ENCODE results near the gene PLA2G12A. TPM values are rescaled to one million over a fixed set of nuclear protein-coding genes. Genes with fewer than 3 reads are reported as not detected.

PLA2G12A gene
- polyA plus RNA-seq, 2 of the 4 experiments (the other 2 are of a cell fraction) = 9.8 to 39.3 TPM

GRCh38 chr4:109745830-109746229 is 16.0 kb upstream of the PLA2G12A start:
- no peaks in the 10 kb centered on the region for H3K4me1 ChIP-seq
- DNase-seq (ENCODE audit: low read depth in 1 of 2, low spot score in 1 of 2) (no peak), ATAC-seq (no peak), FAIRE-seq (no peak)
- H3K27ac ChIP-seq = no peak overlapping the region
- POLR2A ChIA-PET = no interaction called here
- no peaks in the 10 kb centered on the region for H3K9me3 ChIP-seq
- no peak overlapping the region for H3K4me3 ChIP-seq
- H3K4me2 ChIP-seq = no peak overlapping the region
- TF ChIP-seq NR3C1 (IDR thresholded peaks at IDR 0.05) (no peak), TFCP2L1 (CRISPR knock-in tag; IDR thresholded peaks at IDR 0.05) (no peak), JUN (IDR thresholded peaks at IDR 0.05) (no peak)
- CTCF ChIA-PET = no interaction called here

DNA sequence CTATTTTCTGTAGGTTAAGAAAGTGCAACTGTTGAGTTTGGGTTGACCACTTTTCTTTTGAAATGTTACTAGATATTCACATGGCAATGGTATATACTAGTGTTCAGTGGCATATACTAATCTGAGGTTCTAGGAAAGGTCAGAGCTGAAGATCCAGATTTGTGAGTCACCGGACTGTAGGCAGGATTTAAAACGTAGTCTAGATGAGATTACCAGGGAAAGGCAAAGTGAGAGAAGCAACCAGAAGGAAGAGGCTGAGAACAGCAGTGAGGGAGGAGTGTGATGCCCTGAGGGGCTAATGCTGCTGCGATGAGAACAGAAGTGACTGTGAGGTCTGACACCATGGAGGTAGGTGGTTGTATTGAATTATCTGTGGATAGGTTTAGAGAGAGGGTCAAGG is 9.7 kb upstream of the PLA2G12A start:
- TF ChIP-seq, protein P1, sequence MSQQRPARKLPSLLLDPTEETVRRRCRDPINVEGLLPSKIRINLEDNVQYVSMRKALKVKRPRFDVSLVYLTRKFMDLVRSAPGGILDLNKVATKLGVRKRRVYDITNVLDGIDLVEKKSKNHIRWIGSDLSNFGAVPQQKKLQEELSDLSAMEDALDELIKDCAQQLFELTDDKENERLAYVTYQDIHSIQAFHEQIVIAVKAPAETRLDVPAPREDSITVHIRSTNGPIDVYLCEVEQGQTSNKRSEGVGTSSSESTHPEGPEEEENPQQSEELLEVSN (IDR thresholded peaks at IDR 0.05; ENCODE audit: borderline replicate concordance, low read depth) = no peak
- TF ChIP-seq CEBPB (IDR thresholded peaks at IDR 0.05) (no peak), NPAS2 (CRISPR knock-in tag; IDR thresholded peaks at IDR 0.05; ENCODE audit: borderline replicate concordance) (no peak), RCOR1 (IDR thresholded peaks at IDR 0.05; ENCODE audit: low read depth, low read length) (no peak), NFE2L2 (conservative IDR thresholded peaks at IDR 0.05; ENCODE audit: low read length) (no peak), KDM1A (IDR thresholded peaks at IDR 0.05; ENCODE audit: low read depth) (no peak), HEYL (CRISPR knock-in tag; IDR thresholded peaks at IDR 0.05) (no peak), RFX5 (IDR thresholded peaks at IDR 0.05) (no peak), PHF8 (IDR thresholded peaks at IDR 0.05; ENCODE audit: borderline replicate concordance, low read depth) (no peak), RNF2 (IDR thresholded peaks at IDR 0.05; ENCODE audit: borderline replicate concordance, low read depth) (no peak), MAZ (IDR thresholded peaks at IDR 0.05; ENCODE audit: borderline replicate concordance, low read depth, low read length) (no peak), SMC3 (IDR thresholded peaks at IDR 0.05) (no peak), CBX2 (IDR thresholded peaks at IDR 0.05; ENCODE audit: borderline replicate concordance, low read depth) (no peak), KDM5A (IDR thresholded peaks at IDR 0.05) (no peak), MYC (IDR thresholded peaks at IDR 0.05; ENCODE audit: borderline replicate concordance, low read length) (no peak), TFCP2L1 (CRISPR knock-in tag; IDR thresholded peaks at IDR 0.05) (no peak), BCL3 (IDR thresholded peaks at IDR 0.05) (no peak)
- TF ChIP-seq, protein P2, sequence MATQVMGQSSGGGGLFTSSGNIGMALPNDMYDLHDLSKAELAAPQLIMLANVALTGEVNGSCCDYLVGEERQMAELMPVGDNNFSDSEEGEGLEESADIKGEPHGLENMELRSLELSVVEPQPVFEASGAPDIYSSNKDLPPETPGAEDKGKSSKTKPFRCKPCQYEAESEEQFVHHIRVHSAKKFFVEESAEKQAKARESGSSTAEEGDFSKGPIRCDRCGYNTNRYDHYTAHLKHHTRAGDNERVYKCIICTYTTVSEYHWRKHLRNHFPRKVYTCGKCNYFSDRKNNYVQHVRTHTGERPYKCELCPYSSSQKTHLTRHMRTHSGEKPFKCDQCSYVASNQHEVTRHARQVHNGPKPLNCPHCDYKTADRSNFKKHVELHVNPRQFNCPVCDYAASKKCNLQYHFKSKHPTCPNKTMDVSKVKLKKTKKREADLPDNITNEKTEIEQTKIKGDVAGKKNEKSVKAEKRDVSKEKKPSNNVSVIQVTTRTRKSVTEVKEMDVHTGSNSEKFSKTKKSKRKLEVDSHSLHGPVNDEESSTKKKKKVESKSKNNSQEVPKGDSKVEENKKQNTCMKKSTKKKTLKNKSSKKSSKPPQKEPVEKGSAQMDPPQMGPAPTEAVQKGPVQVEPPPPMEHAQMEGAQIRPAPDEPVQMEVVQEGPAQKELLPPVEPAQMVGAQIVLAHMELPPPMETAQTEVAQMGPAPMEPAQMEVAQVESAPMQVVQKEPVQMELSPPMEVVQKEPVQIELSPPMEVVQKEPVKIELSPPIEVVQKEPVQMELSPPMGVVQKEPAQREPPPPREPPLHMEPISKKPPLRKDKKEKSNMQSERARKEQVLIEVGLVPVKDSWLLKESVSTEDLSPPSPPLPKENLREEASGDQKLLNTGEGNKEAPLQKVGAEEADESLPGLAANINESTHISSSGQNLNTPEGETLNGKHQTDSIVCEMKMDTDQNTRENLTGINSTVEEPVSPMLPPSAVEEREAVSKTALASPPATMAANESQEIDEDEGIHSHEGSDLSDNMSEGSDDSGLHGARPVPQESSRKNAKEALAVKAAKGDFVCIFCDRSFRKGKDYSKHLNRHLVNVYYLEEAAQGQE (IDR thresholded peaks at IDR 0.05) = no peak
- POLR2A ChIA-PET = no interaction called here
- DNase-seq (ENCODE audit: low read depth in 1 of 2, low spot score in 1 of 2) = no peak

More for the DNA sequence above, 9.7 kb upstream of the PLA2G12A start:
- Histone ChIP-seq H3K4me1 (no peaks in the 10 kb centered on the region), H3K4me3 (no peak overlapping the region), H3K27ac (no peak overlapping the region), H3K4me2 (no peak overlapping the region), H3K9me3 (no peaks in the 10 kb centered on the region)
- CTCF ChIA-PET = no interaction called here
- WGBS (ENCODE audit: missing lambda C conversion rate) = 66% methylated on average over 3 of the region's 3 CpGs
- FAIRE-seq (no peak), ATAC-seq (no peak)

All from A549 (cell line).